GM21529 (cell line): Measurements from ENCODE around the gene ZSWIM5.
"Not testable (repeated sequence)": the region's sequence is repeated elsewhere in the genome, so short reads cannot be mapped to it uniquely, and the experiment has no call there.

Experiments used
- ATAC-seq: cut with Tn5 transposase; IDR thresholded peaks from one replicate; pipeline ENCODE4 v1.9.1; 2021; ENCODE audit not compliant: unreplicated experiment

The ZSWIM5 gene

GRCh38 chr1:45205011-45205909 lies 1.1 kb downstream of the ZSWIM5 start:
- ATAC-seq: peak; percentile 18

DNA sequence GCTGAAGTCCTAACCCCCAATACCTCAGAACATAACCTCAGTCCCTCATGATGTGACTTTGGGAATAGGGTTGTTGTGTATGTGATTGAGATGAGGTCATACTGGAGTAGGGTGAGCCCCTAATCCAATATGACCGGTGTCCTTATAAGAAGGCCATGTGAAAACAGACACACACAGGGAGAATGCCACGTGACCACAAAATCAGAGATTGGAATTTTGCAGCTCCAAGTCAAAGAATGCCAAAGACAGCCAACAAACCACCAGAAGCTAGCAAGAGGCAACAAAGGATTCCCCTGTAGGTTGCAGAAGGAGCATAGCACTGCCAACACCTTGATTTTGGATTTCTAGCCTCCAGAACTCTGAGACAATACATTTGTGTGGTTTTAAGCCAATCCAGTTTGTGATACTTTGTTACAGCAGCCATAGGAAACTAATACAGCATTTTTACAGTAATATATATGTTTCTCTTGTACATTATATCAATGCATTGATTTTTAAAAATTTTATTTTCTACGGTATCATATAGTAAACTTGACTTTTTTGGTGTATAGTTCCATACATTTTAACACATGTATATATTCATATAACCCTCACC lies 5.4 kb downstream of the ZSWIM5 start:
- no peak for ATAC-seq

DNA sequence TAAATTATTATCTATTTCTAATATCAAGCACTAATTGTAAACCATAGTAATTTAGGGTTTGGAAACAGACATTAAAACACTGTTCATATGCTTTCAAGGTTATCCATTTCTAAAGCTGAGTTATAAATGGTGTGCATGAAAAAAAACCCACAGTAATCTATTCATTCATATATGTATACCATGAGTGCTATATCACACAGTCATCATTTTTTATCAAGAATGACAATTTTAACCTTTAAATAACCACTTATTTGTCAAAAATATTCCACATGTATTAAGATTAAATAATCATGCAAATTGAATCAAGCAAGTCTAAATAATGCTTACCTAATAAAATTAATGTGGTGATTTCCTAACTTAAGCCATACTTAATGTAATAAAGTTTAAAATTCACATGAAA lies 6.0 kb downstream of the ZSWIM5 start:
- ATAC-seq: no peak

DNA sequence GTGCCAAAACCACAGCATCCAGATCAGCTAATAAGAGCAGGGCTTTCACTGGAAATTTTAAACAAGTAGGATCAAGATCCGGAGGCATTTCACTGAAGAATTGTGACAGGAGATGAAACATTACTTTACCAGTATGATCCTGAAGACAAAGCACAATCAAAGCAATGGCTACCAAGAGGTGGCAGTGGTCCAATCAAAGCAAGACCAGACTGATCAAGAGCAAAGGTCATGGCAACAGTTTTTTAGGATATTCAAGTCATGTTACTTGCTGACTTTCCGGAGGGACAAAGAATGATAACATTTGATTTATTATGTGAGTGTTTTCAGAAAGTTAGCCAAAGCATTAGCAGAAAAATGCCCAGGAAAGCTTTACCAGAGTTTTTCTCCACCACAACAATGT lies 8.2 kb downstream of the ZSWIM5 start:
- ATAC-seq: no peak

- ATAC-seq: no peak
Observed at GRCh38 chr1:45196863-45197262, 9.5 kb downstream of the ZSWIM5 start.

DNA sequence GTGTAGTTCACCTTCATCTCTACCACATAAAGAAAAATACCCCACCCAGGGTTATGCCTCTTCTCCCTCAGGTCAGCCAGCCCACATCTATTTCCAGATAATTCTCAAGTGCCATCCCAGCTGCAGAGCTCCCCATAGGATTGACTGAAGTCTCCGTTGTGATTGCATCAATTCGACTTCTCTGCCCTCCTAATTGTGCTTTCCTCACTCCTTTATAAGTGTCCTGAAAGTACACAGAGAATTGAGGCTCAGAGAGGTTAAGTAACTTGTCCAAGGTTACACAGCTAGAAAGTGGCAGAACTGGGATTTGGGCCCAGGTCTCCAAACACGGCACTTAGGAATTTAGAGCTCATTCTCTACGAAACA lies 15.0 kb downstream of the ZSWIM5 start:
- no peak for ATAC-seq

GRCh38 chr1:45187725-45188124 lies 18.7 kb downstream of the ZSWIM5 start:
- no peak for ATAC-seq

GRCh38 chr1:45179918-45180519 lies 26.4 kb downstream of the ZSWIM5 start:
- ATAC-seq: not testable (repeated sequence)

GRCh38 chr1:45177452-45177851 lies 29.0 kb downstream of the ZSWIM5 start:
- ATAC-seq: no peak

GRCh38 chr1:45172764-45173163 lies 33.6 kb downstream of the ZSWIM5 start:
- ATAC-seq: no peak

GRCh38 chr1:45172005-45172404 lies 34.4 kb downstream of the ZSWIM5 start:
- no peak for ATAC-seq

- no peak for ATAC-seq
Observed at GRCh38 chr1:45171575-45171974, 34.8 kb downstream of the ZSWIM5 start.

- no peak for ATAC-seq
Observed at GRCh38 chr1:45170151-45170742, 36.2 kb downstream of the ZSWIM5 start.

- not testable (repeated sequence) for ATAC-seq
Observed at GRCh38 chr1:45167947-45168346, 38.5 kb downstream of the ZSWIM5 start.

GRCh38 chr1:45164307-45164706 lies 42.1 kb downstream of the ZSWIM5 start:
- ATAC-seq: not testable (repeated sequence)

- not testable (repeated sequence) for ATAC-seq
Observed at GRCh38 chr1:45163111-45163510, 43.3 kb downstream of the ZSWIM5 start.

DNA sequence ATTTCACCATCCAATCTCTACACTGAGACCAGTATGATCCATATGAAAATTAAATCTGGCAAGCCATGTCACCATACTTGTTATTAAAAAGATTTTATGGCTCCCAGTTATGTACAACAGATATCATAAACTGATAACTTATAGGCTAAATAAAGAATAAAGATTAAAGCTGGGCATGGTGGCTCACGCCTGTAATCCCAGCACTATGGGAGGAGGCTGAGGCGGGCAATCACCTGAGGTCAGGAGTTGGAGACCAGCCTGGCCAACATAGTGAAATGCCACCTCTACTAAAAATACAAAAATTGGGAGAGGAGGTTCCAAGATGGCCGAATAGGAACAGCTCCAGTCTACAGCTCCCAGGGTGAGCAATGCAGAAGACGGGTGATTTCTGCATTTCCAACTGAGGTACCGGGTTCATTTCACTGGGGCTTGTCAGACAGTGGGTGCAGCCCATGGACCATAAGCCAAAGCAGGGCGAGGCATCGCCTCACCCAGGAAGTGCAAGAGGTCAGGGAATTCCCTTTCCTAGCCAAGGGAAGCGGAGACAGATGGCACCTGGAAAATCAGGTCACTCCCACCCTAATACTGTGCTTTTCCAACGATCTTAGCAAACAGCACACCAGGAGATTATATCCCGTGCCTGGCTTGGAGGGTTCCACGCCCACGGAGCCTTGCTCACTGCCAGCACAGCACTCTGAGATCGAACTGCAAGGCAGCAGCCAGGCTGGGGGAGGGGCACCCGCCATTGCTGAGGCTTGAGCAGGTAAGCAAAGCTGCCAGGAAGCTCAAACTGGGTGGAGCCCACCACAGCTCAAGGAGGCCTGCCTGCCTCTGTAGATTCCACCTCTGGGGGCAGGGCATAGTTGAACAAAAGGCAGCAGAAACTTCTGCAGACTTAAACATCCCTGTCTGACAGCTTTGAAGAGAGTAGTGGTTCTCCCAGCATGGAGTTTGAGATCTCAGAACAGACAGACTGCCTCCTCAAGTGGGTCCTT lies 44.1 kb downstream of the ZSWIM5 start:
- not testable (repeated sequence) for ATAC-seq

- ATAC-seq: no peak
Observed at GRCh38 chr1:45155957-45156356, 50.4 kb downstream of the ZSWIM5 start.

GRCh38 chr1:45155423-45155822 lies 51.0 kb downstream of the ZSWIM5 start:
- ATAC-seq: no peak

- no peak for ATAC-seq
Observed at GRCh38 chr1:45152126-45152525, 54.3 kb downstream of the ZSWIM5 start.
